Fibroblast of lung (primary cell): Measurements from ENCODE around the gene BET1.

Experiments used
- EZH2 ChIP-seq: IDR thresholded peaks from 2 replicates; pipeline ENCODE4 v1.5.1; 2012; ENCODE audit warnings: low read length, control low read depth, mild to moderate bottlenecking; ENCODE audit errors: missing control alignments
- TF ChIP-seq, protein P1 (sequence below), 2 donors: IDR thresholded peaks in 1 of 2; conservative IDR thresholded peaks in 1 of 2; 1 replicate in 1 of 2; 2 replicates in 1 of 2; pipeline ENCODE4 v1.5.1; 2011 to 2012; ENCODE audit warnings: low read length in 2 of 2, control low read depth in 1 of 2, inconsistent platforms in 1 of 2, low read depth in 1 of 2, mild to moderate bottlenecking in 1 of 2

- TF ChIP-seq, protein P1, sequence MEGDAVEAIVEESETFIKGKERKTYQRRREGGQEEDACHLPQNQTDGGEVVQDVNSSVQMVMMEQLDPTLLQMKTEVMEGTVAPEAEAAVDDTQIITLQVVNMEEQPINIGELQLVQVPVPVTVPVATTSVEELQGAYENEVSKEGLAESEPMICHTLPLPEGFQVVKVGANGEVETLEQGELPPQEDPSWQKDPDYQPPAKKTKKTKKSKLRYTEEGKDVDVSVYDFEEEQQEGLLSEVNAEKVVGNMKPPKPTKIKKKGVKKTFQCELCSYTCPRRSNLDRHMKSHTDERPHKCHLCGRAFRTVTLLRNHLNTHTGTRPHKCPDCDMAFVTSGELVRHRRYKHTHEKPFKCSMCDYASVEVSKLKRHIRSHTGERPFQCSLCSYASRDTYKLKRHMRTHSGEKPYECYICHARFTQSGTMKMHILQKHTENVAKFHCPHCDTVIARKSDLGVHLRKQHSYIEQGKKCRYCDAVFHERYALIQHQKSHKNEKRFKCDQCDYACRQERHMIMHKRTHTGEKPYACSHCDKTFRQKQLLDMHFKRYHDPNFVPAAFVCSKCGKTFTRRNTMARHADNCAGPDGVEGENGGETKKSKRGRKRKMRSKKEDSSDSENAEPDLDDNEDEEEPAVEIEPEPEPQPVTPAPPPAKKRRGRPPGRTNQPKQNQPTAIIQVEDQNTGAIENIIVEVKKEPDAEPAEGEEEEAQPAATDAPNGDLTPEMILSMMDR (conservative IDR thresholded peaks at IDR 0.05 in 1 of 2, IDR thresholded peaks at IDR 0.05 in 1 of 2; ENCODE audit: low read depth in 1 of 2, low read length in 2 of 2): no peak
- TF ChIP-seq EZH2: no peak
These were observed 45.5 kb downstream of the BET1 start for GRCh38 chr7:93958651-93959050.
